Measurements from ENCODE around the gene FHIT.

FHIT gene

GRCh38 chr3:60573494-60573893, 677.8 kb downstream of the FHIT start:
- no peak for TF ChIP-seq CTCF (IDR thresholded peaks at IDR 0.05; ENCODE audit: borderline replicate concordance, control extremely low read depth, extremely low read depth, insufficient read depth, missing control alignments)
- in situ Hi-C loops (cut with MboI; ENCODE audit: low sequenced_read_pairs, unreplicated experiment), result no loop called here
- DNase-seq (ENCODE audit: low spot score), result no peak

GRCh38 chr3:60571511-60571910, 679.7 kb downstream of the FHIT start:
- TF ChIP-seq CTCF (IDR thresholded peaks at IDR 0.05; ENCODE audit: borderline replicate concordance, control extremely low read depth, extremely low read depth, insufficient read depth, missing control alignments), result no peak
- in situ Hi-C loops (cut with MboI; ENCODE audit: low sequenced_read_pairs, unreplicated experiment), result no loop called here

GRCh38 chr3:60557122-60557521, 694.1 kb downstream of the FHIT start:
- no peak for DNase-seq (ENCODE audit: low spot score)
- no peak for TF ChIP-seq CTCF (IDR thresholded peaks at IDR 0.05; ENCODE audit: borderline replicate concordance, control extremely low read depth, extremely low read depth, insufficient read depth, missing control alignments)
- in situ Hi-C loops (cut with MboI; ENCODE audit: low sequenced_read_pairs, unreplicated experiment), result no loop called here

More at GRCh38 chr3:60571511-60571910, 679.7 kb downstream of the FHIT start:
- DNase-seq (ENCODE audit: low spot score), result no peak

DNA sequence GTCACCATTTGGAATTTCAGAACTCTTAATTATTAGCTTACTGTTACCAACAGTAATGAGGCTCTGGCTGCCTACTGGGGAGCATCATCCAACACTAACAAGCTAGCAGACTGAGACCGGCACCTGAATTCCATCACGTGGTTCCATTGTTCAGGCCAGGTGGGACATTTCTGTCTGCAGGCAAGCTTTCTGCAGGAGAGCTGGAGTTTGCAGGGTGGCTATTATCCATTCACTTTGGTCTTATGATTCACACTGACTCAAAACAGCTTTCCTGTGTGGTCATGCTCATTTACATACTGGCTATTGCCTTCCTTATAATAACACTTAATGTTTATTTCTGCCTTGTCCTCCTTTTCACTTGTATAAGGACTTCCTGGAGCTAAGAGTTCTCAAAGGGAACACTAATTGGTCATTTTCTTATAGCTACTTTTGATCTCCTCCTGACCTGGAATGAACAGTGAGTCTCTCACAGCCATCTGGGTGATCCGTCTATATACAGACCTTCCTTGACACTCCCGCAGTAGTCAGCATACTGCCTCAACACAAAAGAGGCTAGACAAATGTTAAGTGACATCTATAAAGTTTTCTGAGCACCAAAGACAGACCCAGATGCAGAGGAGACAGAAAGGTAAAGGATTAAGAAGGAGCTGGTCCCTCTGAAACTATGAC, 695.4 kb downstream of the FHIT start:
- no peak for TF ChIP-seq CTCF (IDR thresholded peaks at IDR 0.05; ENCODE audit: borderline replicate concordance, control extremely low read depth, extremely low read depth, insufficient read depth, missing control alignments)
- no peak for DNase-seq (ENCODE audit: low spot score)
- in situ Hi-C loops (cut with MboI; ENCODE audit: low sequenced_read_pairs, unreplicated experiment), result no loop called here

GRCh38 chr3:60553144-60553543, 698.1 kb downstream of the FHIT start:
- no peak for DNase-seq (ENCODE audit: low spot score)
- in situ Hi-C loops (cut with MboI; ENCODE audit: low sequenced_read_pairs, unreplicated experiment), result no loop called here
- no peak for TF ChIP-seq CTCF (IDR thresholded peaks at IDR 0.05; ENCODE audit: borderline replicate concordance, control extremely low read depth, extremely low read depth, insufficient read depth, missing control alignments)

DNA sequence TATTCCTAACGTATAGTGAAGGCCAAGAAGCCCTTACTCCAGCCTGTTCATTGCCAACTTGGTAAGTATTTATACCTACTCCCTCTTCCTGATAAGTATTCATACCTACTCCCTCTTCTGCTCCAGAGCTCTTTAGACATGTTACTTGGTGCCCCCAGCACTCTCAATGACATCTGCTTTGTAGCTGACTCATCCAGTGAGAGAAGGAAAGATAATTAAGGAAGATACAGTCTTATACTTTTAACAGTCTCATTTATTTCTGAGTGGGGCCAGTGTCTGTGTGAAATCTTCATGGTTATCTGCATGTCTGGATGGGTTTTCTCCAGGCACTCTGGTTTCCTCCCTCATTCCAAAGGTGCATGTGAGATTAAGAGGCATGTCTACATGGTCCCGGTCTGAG, 698.7 kb downstream of the FHIT start:
- in situ Hi-C loops (cut with MboI; ENCODE audit: low sequenced_read_pairs, unreplicated experiment), result no loop called here
- DNase-seq (ENCODE audit: low spot score), result no peak
- TF ChIP-seq CTCF (IDR thresholded peaks at IDR 0.05; ENCODE audit: borderline replicate concordance, control extremely low read depth, extremely low read depth, insufficient read depth, missing control alignments), result no peak
